ENCODE measurements around the gene ANKRD16. TPM values are rescaled to one million over a fixed set of nuclear protein-coding genes. Genes with fewer than 3 reads are reported as not detected.
"Not testable (repeated sequence)": the region's sequence is repeated elsewhere in the genome, so short reads cannot be mapped to it uniquely, and the experiment has no call there.

The ANKRD16 gene
- total RNA-seq, 2 donors from 2014 or later, result 9.9 to 13.0 TPM

- Histone ChIP-seq H3K27me3 (no peaks in the 10 kb centered on the region), H3K4me3 (no peak overlapping the region), H3K36me3 (replicated peaks in 1 of 2; ENCODE audit: insufficient read depth in 1 of 2, low read depth in 2 of 2) (peaks cover 21 to 56% of the 10 kb centered on the region in 2 donors), H3K27ac (no peak overlapping the region), H3K4me1 (no peaks in the 10 kb centered on the region), H3K9me3 (no peaks in the 10 kb centered on the region)
- TF ChIP-seq POLR2A (IDR thresholded peaks at IDR 0.05), result no peak
- 94 to 96% methylated on average over 14 of the region's 14 CpGs for WGBS, 2 donors
- no peak for DNase-seq
- no peak for ATAC-seq
- intact Hi-C loops (cut with DNase I), result no loop called here
These were observed 25.8 kb upstream of the ANKRD16 start for GRCh38 chr10:5915451-5915850.

GRCh38 chr10:5913736-5914135, 24.0 kb upstream of the ANKRD16 start:
- intact Hi-C loops (cut with DNase I), result no loop called here
- Histone ChIP-seq H3K4me3 (no peak overlapping the region), H3K9me3 (no peaks in the 10 kb centered on the region), H3K4me1 (no peaks in the 10 kb centered on the region), H3K36me3 (replicated peaks in 1 of 2; ENCODE audit: insufficient read depth in 1 of 2, low read depth in 2 of 2) (peaks cover 25 to 54% of the 10 kb centered on the region in 2 donors), H3K27me3 (no peaks in the 10 kb centered on the region), H3K27ac (no peak overlapping the region)
- ATAC-seq (no peak), DNase-seq (no peak)
- WGBS, 2 donors, result 93 to 94% methylated on average over 4 of the region's 4 CpGs
- TF ChIP-seq CTCF (IDR thresholded peaks at IDR 0.05), result no peak
- no peak for TF ChIP-seq POLR2A (IDR thresholded peaks at IDR 0.05)

GRCh38 chr10:5911670-5912069, 22.0 kb upstream of the ANKRD16 start:
- H3K4me1 ChIP-seq, result no peaks in the 10 kb centered on the region
- peaks cover 21 to 43% of the 10 kb centered on the region in 2 donors for H3K36me3 ChIP-seq (replicated peaks in 1 of 2; ENCODE audit: insufficient read depth in 1 of 2, low read depth in 2 of 2)
- H3K27ac ChIP-seq, result no peak overlapping the region
- H3K9me3 ChIP-seq, result no peaks in the 10 kb centered on the region
- intact Hi-C loops (cut with DNase I), result no loop called here
- DNase-seq (no peak), ATAC-seq (no peak)
- no peaks in the 10 kb centered on the region for H3K27me3 ChIP-seq
- 94 to 95% methylated on average over 4 of the region's 4 CpGs for WGBS, 2 donors
- TF ChIP-seq POLR2A (IDR thresholded peaks at IDR 0.05) (no peak), CTCF (IDR thresholded peaks at IDR 0.05) (no peak)
- H3K4me3 ChIP-seq, result no peak overlapping the region

- intact Hi-C loops (cut with DNase I), result no loop called here
- H3K4me1 ChIP-seq, result no peaks in the 10 kb centered on the region
- 84 to 91% methylated on average over 17 to 18 of the region's 18 CpGs for WGBS, 2 donors
- ATAC-seq (no peak), DNase-seq (no peak)
- no peak overlapping the region for H3K27ac ChIP-seq
- peaks cover 21 to 36% of the 10 kb centered on the region in 2 donors for H3K36me3 ChIP-seq (replicated peaks in 1 of 2; ENCODE audit: insufficient read depth in 1 of 2, low read depth in 2 of 2)
- TF ChIP-seq CTCF (IDR thresholded peaks at IDR 0.05) (no peak), POLR2A (IDR thresholded peaks at IDR 0.05) (no peak)
- no peaks in the 10 kb centered on the region for H3K9me3 ChIP-seq
- no peaks in the 10 kb centered on the region for H3K27me3 ChIP-seq
- no peak overlapping the region for H3K4me3 ChIP-seq
These were observed 20.8 kb upstream of the ANKRD16 start for GRCh38 chr10:5910323-5911100.

- H3K4me1 ChIP-seq; ATAC-seq; H3K27me3 ChIP-seq; DNase-seq; H3K27ac ChIP-seq; H3K9me3 ChIP-seq; H3K4me3 ChIP-seq; intact Hi-C loops (cut with DNase I): not testable (repeated sequence)
- WGBS, 2 donors, result 87 to 89% methylated on average over 7 of the region's 7 CpGs
- peaks cover 15 to 27% of the 10 kb centered on the region in 2 donors for H3K36me3 ChIP-seq (replicated peaks in 1 of 2; ENCODE audit: insufficient read depth in 1 of 2, low read depth in 2 of 2)
These were observed 19.0 kb upstream of the ANKRD16 start for GRCh38 chr10:5908676-5909075.

- ATAC-seq (no peak), DNase-seq (no peak)
- no peaks in the 10 kb centered on the region for H3K4me1 ChIP-seq
- peaks cover 15 to 25% of the 10 kb centered on the region in 2 donors for H3K36me3 ChIP-seq (replicated peaks in 1 of 2; ENCODE audit: insufficient read depth in 1 of 2, low read depth in 2 of 2)
- no peaks in the 10 kb centered on the region for H3K27me3 ChIP-seq
- intact Hi-C loops (cut with DNase I), result no loop called here
- 85 to 94% methylated on average over 5 of the region's 5 CpGs for WGBS, 2 donors
- TF ChIP-seq POLR2A (IDR thresholded peaks at IDR 0.05) (no peak), CTCF (IDR thresholded peaks at IDR 0.05) (no peak)
- H3K4me3 ChIP-seq, result no peak overlapping the region
- H3K9me3 ChIP-seq, result no peaks in the 10 kb centered on the region
- no peak overlapping the region for H3K27ac ChIP-seq
These were observed 17.0 kb upstream of the ANKRD16 start for GRCh38 chr10:5906651-5907050.

Data from body of pancreas (tissue), 4 donors.